ENCODE data around the gene MARCHF7. TPM values are rescaled to one million over a fixed set of nuclear protein-coding genes. Genes with fewer than 3 reads are reported as not detected.
A peak's percentile ranks its signal among the peaks of the same experiment; 100 is the strongest.

The MARCHF7 gene
- total and polyA plus RNA-seq, 8 donors: 4.9 to 150 (median 42.6) TPM

GRCh38 chr2:159755788-159756187, 43.5 kb downstream of the MARCHF7 start:
- intact Hi-C loops (cut with DNase I; ENCODE audit: low total_unique reads): no loop called here
- Histone ChIP-seq H3K9me3 (no peaks in the 10 kb centered on the region), H3K4me1 (peaks cover 3 to 86% (median 33%) of the 10 kb centered on the region in 4 donors), H3K4me3 (no peak overlapping the region), H3K27me3 (no peaks in the 10 kb centered on the region), H3K36me3 (peaks cover 9 to 88% (median 73%) of the 10 kb centered on the region in 4 donors), H3K27ac (peak overlapping the region in 1 of 5 donors; percentile 28)
- TF ChIP-seq POLR2AphosphoS5 (IDR thresholded peaks at IDR 0.05) (no peak), CTCF (IDR thresholded peaks at IDR 0.05) (no peak), POLR2A (IDR thresholded peaks at IDR 0.05) (no peak), EP300 (IDR thresholded peaks at IDR 0.05) (no peak)
- DNase-seq: peak in 1 of 2 donors; percentile 45

- H3K4me1 ChIP-seq: peaks cover 3 to 96% (median 34%) of the 10 kb centered on the region in 4 donors
- no peaks in the 10 kb centered on the region for H3K27me3 ChIP-seq
- no peaks in the 10 kb centered on the region for H3K9me3 ChIP-seq
- no peak overlapping the region for H3K4me3 ChIP-seq
- intact Hi-C loops (cut with DNase I; ENCODE audit: low total_unique reads): no loop called here
- H3K27ac ChIP-seq: peak overlapping the region in 3 of 5 donors; percentile 3 to 6 (median 4)
- DNase-seq: no peak
- H3K36me3 ChIP-seq: peaks cover 4 to 87% (median 74%) of the 10 kb centered on the region in 4 donors
- TF ChIP-seq EP300 (IDR thresholded peaks at IDR 0.05): no peak
- no peak for TF ChIP-seq POLR2AphosphoS5 (IDR thresholded peaks at IDR 0.05)
- no peak for TF ChIP-seq POLR2A (IDR thresholded peaks at IDR 0.05)
- TF ChIP-seq CTCF (IDR thresholded peaks at IDR 0.05): no peak
- 64 to 81% (median 75%) methylated on average over 1 of the region's 1 CpG for WGBS, 5 donors
Measured at GRCh38 chr2:159758239-159758638, 45.9 kb downstream of the MARCHF7 start.

GRCh38 chr2:159758686-159759085, 46.4 kb downstream of the MARCHF7 start:
- Histone ChIP-seq H3K27ac (peak overlapping the region in 3 of 5 donors; percentile 3 to 6 (median 4)), H3K36me3 (peaks cover 4 to 89% (median 76%) of the 10 kb centered on the region in 4 donors), H3K9me3 (no peaks in the 10 kb centered on the region), H3K27me3 (no peaks in the 10 kb centered on the region), H3K4me1 (peaks cover 3 to 92% (median 34%) of the 10 kb centered on the region in 4 donors), H3K4me3 (no peak overlapping the region)
- TF ChIP-seq POLR2AphosphoS5 (IDR thresholded peaks at IDR 0.05) (peak in 2 of 3 donors; percentile 6 to 39), EP300 (IDR thresholded peaks at IDR 0.05) (no peak)
- WGBS, 5 donors: 33 to 53% (median 36%) methylated on average over 1 of the region's 1 CpG
- peak in 1 of 2 donors; percentile 28 for DNase-seq
- intact Hi-C loops (cut with DNase I; ENCODE audit: low total_unique reads): no loop called here

GRCh38 chr2:159759577-159759976, 47.3 kb downstream of the MARCHF7 start:
- Histone ChIP-seq H3K27ac (peak overlapping the region in 1 of 5 donors; percentile 3), H3K27me3 (no peaks in the 10 kb centered on the region), H3K36me3 (peaks cover 4 to 86% (median 74%) of the 10 kb centered on the region in 4 donors), H3K4me3 (no peak overlapping the region), H3K9me3 (no peaks in the 10 kb centered on the region), H3K4me1 (peaks cover 3 to 83% (median 35%) of the 10 kb centered on the region in 4 donors)
- peak in 1 of 2 donors; percentile 43 for DNase-seq
- 31 to 55% (median 44%) methylated on average over 3 of the region's 3 CpGs for WGBS, 5 donors
- TF ChIP-seq EP300 (IDR thresholded peaks at IDR 0.05) (no peak), POLR2AphosphoS5 (IDR thresholded peaks at IDR 0.05) (peak in 1 of 3 donors; percentile 31)
- intact Hi-C loops (cut with DNase I; ENCODE audit: low total_unique reads): no loop called here

- Histone ChIP-seq H3K36me3 (peaks cover 4 to 86% (median 74%) of the 10 kb centered on the region in 4 donors), H3K4me3 (no peak overlapping the region), H3K27ac (no peak overlapping the region), H3K27me3 (no peaks in the 10 kb centered on the region), H3K4me1 (peaks cover 3 to 75% (median 34%) of the 10 kb centered on the region in 4 donors), H3K9me3 (no peaks in the 10 kb centered on the region)
- intact Hi-C loops (cut with DNase I; ENCODE audit: low total_unique reads): no loop called here
- DNase-seq: no peak
- no peak for TF ChIP-seq CTCF (IDR thresholded peaks at IDR 0.05)
- TF ChIP-seq EP300 (IDR thresholded peaks at IDR 0.05): no peak
Measured at GRCh38 chr2:159760326-159760725, 48.0 kb downstream of the MARCHF7 start.

Measured in stomach (tissue), 9 donors.